AG04449 (cell line): Measurements from ENCODE around the gene UBE4B.
"Not testable (repeated sequence)": the region's sequence is repeated elsewhere in the genome, so short reads cannot be mapped to it uniquely, and the experiment has no call there.

ENCODE experiments used
- CTCF ChIA-PET: fragments of 350-600 bp; formaldehyde crosslinking; extraction: SDS; loops from one replicate; lab custom pipeline; 2021; ENCODE audit warnings: antibody characterized with exemption; lab: Yijun Ruan, JAX
- POLR2A ChIA-PET: fragments of 400-600, 350-600 bp; formaldehyde crosslinking; extraction: SDS; loops from one replicate; lab custom pipeline; 2020; ENCODE audit warnings: antibody characterized with exemption, inconsistent platforms; lab: Yijun Ruan, JAX
- DNase-seq: peaks from one replicate; pipeline ENCODE4 v3.0.0-alpha.2; 2010; ENCODE audit warnings: low read depth, low spot score
- H3K4me3 ChIP-seq: 2 replicates; pipeline ENCODE4 v1.5.1; 2011; ENCODE audit warnings: low read depth, mild to moderate bottlenecking, control low read depth, low read length
- CTCF ChIP-seq: IDR thresholded peaks from one replicate; pipeline ENCODE4 v1.5.1; 2011; ENCODE audit warnings: mild to moderate bottlenecking, moderate library complexity, low read length, control low read depth, inconsistent platforms; ENCODE audit not compliant: insufficient read depth; ENCODE audit errors: missing control alignments

Gene UBE4B

GRCh38 chr1:9993561-9994075 is 39.1 kb upstream of the UBE4B start:
- no peak for TF ChIP-seq CTCF
- ChIA-PET POLR2A (interaction anchor here (0.6 kb wide), 1 partner anchor 460 kb away, joined by 6 read pairs; no protein-coding TSS in a partner anchor), CTCF (interaction anchor here (1.2 to 1.4 kb wide), 2 partner anchors 41 to 217 kb away, joined by 3 read pairs; partner anchors contain the start of gene KIF1B)
- DNase-seq: no peak
- H3K4me3 ChIP-seq: no peak overlapping the region

- H3K4me3 ChIP-seq: peak within 1 kb of the TSS; percentile 34
- POLR2A ChIA-PET: no interaction called here
Observed at GRCh38 chr1:9996624-9997582, 35.9 kb upstream of the UBE4B start, which contains the start of gene RBP7. Gene RBP7 (plus strand): TSS chr1:9997228. CDS start chr1:9997259, 31 bp downstream.

GRCh38 chr1:10001016-10001665 is 31.6 kb upstream of the UBE4B start:
- no peak overlapping the region for H3K4me3 ChIP-seq
- TF ChIP-seq CTCF: no peak
- DNase-seq: no peak
- POLR2A ChIA-PET: no interaction called here
- CTCF ChIA-PET: no interaction called here

More at GRCh38 chr1:9996624-9997582, 35.9 kb upstream of the UBE4B start, which contains the start of gene RBP7:
- DNase-seq: no peak
- CTCF ChIA-PET: no interaction called here
- no peak for TF ChIP-seq CTCF

- POLR2A ChIA-PET, CTCF ChIA-PET, H3K4me3 ChIP-seq, DNase-seq: not testable (repeated sequence)
Observed at GRCh38 chr1:10005248-10005647, 27.5 kb upstream of the UBE4B start.

GRCh38 chr1:10007169-10007568 is 25.6 kb upstream of the UBE4B start:
- no peak for TF ChIP-seq CTCF
- POLR2A ChIA-PET: no interaction called here
- CTCF ChIA-PET: no interaction called here
- no peak overlapping the region for H3K4me3 ChIP-seq
- no peak for DNase-seq

GRCh38 chr1:10014016-10014415 is 18.7 kb upstream of the UBE4B start:
- DNase-seq: no peak
- CTCF ChIA-PET: interaction anchor here (1.5 kb wide), 1 partner anchor 196 kb away, joined by 4 read pairs; the partner anchor contains the start of gene KIF1B
- POLR2A ChIA-PET: no interaction called here
- no peak for TF ChIP-seq CTCF
- no peak overlapping the region for H3K4me3 ChIP-seq
